ENCODE data around the gene IER2. TPM values are rescaled to one million over a fixed set of nuclear protein-coding genes. Genes with fewer than 3 reads are reported as not detected.
"Not testable (repeated sequence)": the region's sequence is repeated elsewhere in the genome, so short reads cannot be mapped to it uniquely, and the experiment has no call there.

IER2 gene
- total RNA-seq, 1 donor from 2014 or later, result 13.7 TPM

DNA sequence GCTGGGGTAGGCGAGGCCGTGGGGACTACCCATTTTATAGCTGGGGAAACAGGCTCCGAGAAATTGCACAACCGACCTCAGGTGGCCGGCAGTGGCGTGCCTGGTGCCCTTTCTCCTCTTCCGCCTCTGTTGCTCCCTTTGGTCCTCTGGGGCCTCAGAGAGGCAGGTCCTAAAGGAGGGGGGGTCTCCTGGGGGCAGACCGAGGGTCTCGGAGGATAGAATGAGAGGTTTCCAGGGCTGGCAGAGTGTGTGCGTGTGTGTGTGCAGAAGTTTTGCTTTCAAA is 11.4 kb upstream of the IER2 start:
- no peaks in the 10 kb centered on the region for H3K4me1 Mint-ChIP-seq
- peaks cover 9% of the 10 kb centered on the region for H3K36me3 Mint-ChIP-seq
- no peaks in the 10 kb centered on the region for H3K9me3 Mint-ChIP-seq
- H3K79me2 ChIP-seq (ENCODE audit: low read depth), result peaks cover 13% of the 10 kb centered on the region
- no peaks in the 10 kb centered on the region for H3K27me3 ChIP-seq
- no peak overlapping the region for H3K4me3 Mint-ChIP-seq
- H3K4me2 ChIP-seq, result no peak overlapping the region
- no peaks in the 10 kb centered on the region for H3K9me3 ChIP-seq (ENCODE audit: low read depth)
- H3F3A ChIP-seq (ENCODE audit: low read depth), result peaks cover 6% of the 10 kb centered on the region
- peak overlapping the region; percentile 37 for H3K27ac ChIP-seq
- H4K20me1 ChIP-seq (ENCODE audit: low read depth), result peaks cover 44% of the 10 kb centered on the region
- no peak overlapping the region for H3K4me3 ChIP-seq
- no peak overlapping the region for H2AFZ ChIP-seq (replicated peaks)
- no peak for TF ChIP-seq EZH2phosphoT487 (IDR thresholded peaks at IDR 0.05)
- TF ChIP-seq, protein P1, sequence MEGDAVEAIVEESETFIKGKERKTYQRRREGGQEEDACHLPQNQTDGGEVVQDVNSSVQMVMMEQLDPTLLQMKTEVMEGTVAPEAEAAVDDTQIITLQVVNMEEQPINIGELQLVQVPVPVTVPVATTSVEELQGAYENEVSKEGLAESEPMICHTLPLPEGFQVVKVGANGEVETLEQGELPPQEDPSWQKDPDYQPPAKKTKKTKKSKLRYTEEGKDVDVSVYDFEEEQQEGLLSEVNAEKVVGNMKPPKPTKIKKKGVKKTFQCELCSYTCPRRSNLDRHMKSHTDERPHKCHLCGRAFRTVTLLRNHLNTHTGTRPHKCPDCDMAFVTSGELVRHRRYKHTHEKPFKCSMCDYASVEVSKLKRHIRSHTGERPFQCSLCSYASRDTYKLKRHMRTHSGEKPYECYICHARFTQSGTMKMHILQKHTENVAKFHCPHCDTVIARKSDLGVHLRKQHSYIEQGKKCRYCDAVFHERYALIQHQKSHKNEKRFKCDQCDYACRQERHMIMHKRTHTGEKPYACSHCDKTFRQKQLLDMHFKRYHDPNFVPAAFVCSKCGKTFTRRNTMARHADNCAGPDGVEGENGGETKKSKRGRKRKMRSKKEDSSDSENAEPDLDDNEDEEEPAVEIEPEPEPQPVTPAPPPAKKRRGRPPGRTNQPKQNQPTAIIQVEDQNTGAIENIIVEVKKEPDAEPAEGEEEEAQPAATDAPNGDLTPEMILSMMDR (IDR thresholded peaks at IDR 0.05), result no peak
- no peak for TF ChIP-seq EZH2 (IDR thresholded peaks at IDR 0.05)
- H3K27me3 Mint-ChIP-seq (ENCODE audit: insufficient read depth, low read depth), result peaks cover 5% of the 10 kb centered on the region
- H3K36me3 ChIP-seq, result no peaks in the 10 kb centered on the region
- no peak overlapping the region for H3K27ac Mint-ChIP-seq
- no peaks in the 10 kb centered on the region for H3K4me1 ChIP-seq
- DNase-seq (ENCODE audit: low spot score), result no peak
- H3K9ac ChIP-seq, result no peak overlapping the region

DNA sequence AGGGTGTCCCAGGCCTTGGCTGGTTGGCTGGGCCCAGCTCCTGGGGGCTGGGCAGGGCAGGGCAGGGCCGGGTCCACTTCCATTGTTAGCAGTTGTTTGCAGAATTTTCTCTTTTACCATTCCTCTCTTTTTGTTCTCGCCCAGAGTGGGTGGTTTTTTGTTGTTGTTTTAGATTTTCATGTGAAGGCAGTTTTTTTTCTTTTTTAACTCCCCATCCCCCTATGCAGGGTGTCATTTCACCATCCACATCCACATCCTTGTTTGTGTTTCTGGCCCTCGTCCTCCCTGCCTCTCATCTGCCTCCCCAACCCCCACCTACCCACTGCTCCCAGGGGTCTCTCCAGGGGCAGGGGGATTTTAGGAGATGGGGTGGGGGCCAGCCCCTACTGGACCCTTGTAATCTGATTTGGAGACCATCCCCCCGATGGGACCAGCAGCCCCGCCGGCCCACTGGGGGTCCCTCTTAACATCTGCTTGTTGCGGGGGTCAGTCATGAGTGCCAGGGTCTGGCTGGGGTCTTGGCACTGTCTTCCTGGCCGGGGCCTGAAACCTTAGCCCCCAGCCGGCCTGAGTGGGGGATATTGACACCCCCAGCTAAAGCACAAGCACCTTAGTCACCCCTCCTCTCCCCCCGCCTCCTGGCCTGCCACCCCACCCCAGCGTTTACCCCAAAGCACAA is 10.4 kb upstream of the IER2 start:
- no peak overlapping the region for H3K9ac ChIP-seq
- H3K27ac ChIP-seq, result peak overlapping the region; percentile 37
- DNase-seq (ENCODE audit: low spot score), result no peak
- Mint-ChIP-seq H3K4me3 (no peak overlapping the region), H3K36me3 (peaks cover 9% of the 10 kb centered on the region), H3K4me1 (no peaks in the 10 kb centered on the region), H3K9me3 (no peaks in the 10 kb centered on the region), H3K27me3 (ENCODE audit: insufficient read depth, low read depth) (peaks cover 5% of the 10 kb centered on the region), H3K27ac (no peak overlapping the region)
- H2AFZ ChIP-seq (replicated peaks), result no peak overlapping the region
- peaks cover 35% of the 10 kb centered on the region for H4K20me1 ChIP-seq (ENCODE audit: low read depth)
- TF ChIP-seq EZH2 (IDR thresholded peaks at IDR 0.05) (no peak), EZH2phosphoT487 (IDR thresholded peaks at IDR 0.05) (no peak)
- TF ChIP-seq, protein P1 (IDR thresholded peaks at IDR 0.05), result no peak
- H3K4me2 ChIP-seq, result no peak overlapping the region
- no peaks in the 10 kb centered on the region for H3K27me3 ChIP-seq
- H3K79me2 ChIP-seq (ENCODE audit: low read depth), result peaks cover 4% of the 10 kb centered on the region
- H3K36me3 ChIP-seq, result no peaks in the 10 kb centered on the region
- no peaks in the 10 kb centered on the region for H3K9me3 ChIP-seq (ENCODE audit: low read depth)
- H3F3A ChIP-seq (ENCODE audit: low read depth), result peaks cover 6% of the 10 kb centered on the region
- no peak overlapping the region for H3K4me3 ChIP-seq
- no peaks in the 10 kb centered on the region for H3K4me1 ChIP-seq

DNA sequence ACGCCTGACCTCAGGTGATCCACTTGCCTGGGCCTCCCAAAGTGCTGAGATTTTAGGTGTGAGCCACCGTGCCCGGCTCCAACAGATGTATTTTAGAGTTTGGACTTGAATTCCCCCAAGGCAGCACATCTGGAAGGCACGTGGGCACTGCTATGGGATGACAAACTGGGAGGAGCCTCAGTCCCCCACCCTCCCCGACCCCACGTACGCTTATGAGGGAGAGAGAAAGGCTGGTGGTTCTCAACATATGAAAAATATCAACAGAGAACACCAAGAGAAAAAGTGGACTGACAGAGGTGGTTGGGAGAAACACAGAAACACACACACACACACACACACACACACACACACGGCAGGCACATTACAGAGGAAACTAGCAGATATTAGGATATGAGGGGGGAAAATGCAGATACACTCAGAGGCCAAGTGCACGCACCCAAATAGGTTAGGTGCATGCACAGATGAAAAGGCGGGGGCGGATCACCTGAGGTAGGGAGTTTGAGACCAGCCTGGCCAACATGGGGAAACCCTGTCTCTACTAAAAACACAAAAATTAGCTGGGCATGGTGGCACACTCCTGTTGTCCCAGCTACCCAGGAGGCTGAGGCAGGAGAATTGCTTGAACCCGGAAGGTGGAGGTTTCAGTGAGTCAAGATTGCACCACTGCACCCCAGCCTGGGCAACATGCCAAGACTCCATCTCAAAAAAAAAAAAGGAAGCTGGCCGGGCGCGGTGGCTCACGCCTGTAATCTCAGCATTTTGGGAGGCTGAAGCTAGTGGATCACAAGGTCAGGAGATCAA is 3.2 kb upstream of the IER2 start:
- Mint-ChIP-seq H3K27me3 (ENCODE audit: insufficient read depth, low read depth) (peaks cover 3% of the 10 kb centered on the region), H3K4me3 (no peak overlapping the region), H3K4me1 (peaks cover 13% of the 10 kb centered on the region), H3K9me3 (no peaks in the 10 kb centered on the region), H3K27ac (no peak overlapping the region), H3K36me3 (no peaks in the 10 kb centered on the region)
- Histone ChIP-seq H2AFZ (replicated peaks) (no peak overlapping the region), H3K27me3 (peaks cover 6% of the 10 kb centered on the region), H3K4me2 (no peak overlapping the region), H3K27ac (no peak overlapping the region), H3K79me2 (ENCODE audit: low read depth) (peaks cover 12% of the 10 kb centered on the region), H3K9me3 (ENCODE audit: low read depth) (no peaks in the 10 kb centered on the region), H3K36me3 (no peaks in the 10 kb centered on the region), H3K4me1 (no peaks in the 10 kb centered on the region), H3K9ac (no peak overlapping the region), H4K20me1 (ENCODE audit: low read depth) (no peaks in the 10 kb centered on the region), H3K4me3 (no peak overlapping the region), H3F3A (ENCODE audit: low read depth) (peaks cover 7% of the 10 kb centered on the region)
- no peak for TF ChIP-seq EZH2 (IDR thresholded peaks at IDR 0.05)
- TF ChIP-seq EZH2phosphoT487 (IDR thresholded peaks at IDR 0.05), result no peak
- TF ChIP-seq, protein P1 (IDR thresholded peaks at IDR 0.05), result no peak
- DNase-seq (ENCODE audit: low spot score), result no peak

DNA sequence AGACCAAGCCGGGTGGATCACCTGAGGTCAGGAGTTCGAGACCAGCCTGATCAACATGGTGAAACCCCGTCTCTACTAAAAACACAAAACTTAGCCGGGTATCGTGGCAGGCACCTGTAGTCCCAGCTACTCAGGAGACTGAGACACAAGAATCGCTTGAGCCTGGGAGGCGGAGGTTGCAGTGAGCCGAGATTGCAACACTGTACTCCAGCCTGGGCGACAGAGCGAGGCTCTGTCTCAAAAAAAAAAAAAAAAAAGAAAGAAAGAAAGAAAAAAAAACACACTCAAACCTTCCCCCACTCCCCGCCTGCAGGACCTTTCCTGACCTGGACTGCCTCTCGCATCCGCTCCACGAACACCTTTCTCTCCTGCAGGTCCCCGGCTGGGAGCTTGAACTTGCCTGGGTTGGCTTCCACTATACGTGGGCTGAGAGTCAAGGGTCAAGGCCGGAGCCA is 1.0 kb upstream of the IER2 start:
- not testable (repeated sequence) for H3K27ac Mint-ChIP-seq; H3K9ac ChIP-seq; H3K9me3 Mint-ChIP-seq; H3K36me3 ChIP-seq; H3K4me1 ChIP-seq; H3K27ac ChIP-seq; H3K36me3 Mint-ChIP-seq; H3K27me3 ChIP-seq; H3K9me3 ChIP-seq (ENCODE audit: low read depth); DNase-seq (ENCODE audit: low spot score)
- Histone ChIP-seq H3F3A (ENCODE audit: low read depth) (peaks cover 21% of the 10 kb centered on the region), H2AFZ (replicated peaks) (peak overlapping the region; percentile 66), H4K20me1 (ENCODE audit: low read depth) (peaks cover 13% of the 10 kb centered on the region), H3K79me2 (ENCODE audit: low read depth) (peaks cover 25% of the 10 kb centered on the region), H3K4me2 (peak overlapping the region; percentile 94), H3K4me3 (peak overlapping the region; percentile 91)
- Mint-ChIP-seq H3K27me3 (ENCODE audit: insufficient read depth, low read depth) (peaks cover 14% of the 10 kb centered on the region), H3K4me1 (peaks cover 23% of the 10 kb centered on the region), H3K4me3 (peak overlapping the region; percentile 94)
